HepG2 (cell line): ENCODE data around the gene TOM1L1. TPM values are rescaled to one million over a fixed set of nuclear protein-coding genes. Genes with fewer than 3 reads are reported as not detected.
A peak's percentile ranks its signal among the peaks of the same experiment; 100 is the strongest.

Experiments
- ATAC-seq: fragments of 200-7000 bp; cut with Tn5 transposase; 3 replicates; pipeline ENCODE4 v1.9.1; 2020; ENCODE audit warnings: mild to moderate bottlenecking, moderate library complexity
- BruUV-seq: library from RNA; stranded (reverse); fragments of 400-500 nt; replicated peaks from 2 replicates; lab custom pipeline; 2021; lab: Mats Ljungman, UMichigan
- CTCF ChIA-PET: fragments of 300-600 bp; formaldehyde crosslinking; extraction: SDS; loops from one replicate; lab custom pipeline; 2021; ENCODE audit warnings: low total read pairs, inconsistent platforms, low intra/inter-chr PET ratio; lab: Yijun Ruan, JAX
- POLR2A ChIA-PET: fragments of 350-600 bp; sonication (Branson Sonifier 250); formaldehyde crosslinking; loops from one replicate; lab custom pipeline; 2020; ENCODE audit warnings: antibody characterized with exemption, inconsistent platforms; lab: Yijun Ruan, JAX
- DNase-seq: peaks from one replicate; pipeline ENCODE4 v3.0.0-alpha.2; 2015; ENCODE audit warnings: low spot score
- FAIRE-seq: peaks from 3 replicates; lab custom pipeline; 2011; peaks lifted over from hg19 to GRCh38; lab: Jason Lieb, UNC
- H2AFZ ChIP-seq: one replicate; pipeline ENCODE4 v1.6.1; 2011; ENCODE audit warnings: low read length, inconsistent platforms
- H3K27ac ChIP-seq: fragments of 300-600 bp; 3 replicates; pipeline ENCODE4 v1.8.0; 2011; ENCODE audit warnings: mixed run types, mild to moderate bottlenecking, mixed read lengths, low read length, inconsistent platforms; ENCODE audit not compliant: insufficient read depth; ENCODE audit errors: extremely low read length
- H3K27me3 ChIP-seq, 2 experiments: fragments of 200-600 bp in 1 of 2; 2 replicates in 1 of 2; 3 replicates in 1 of 2; pipeline versions ENCODE4 v1.6.0 to v1.8.0; 2011; ENCODE audit warnings: low read length in 2 of 2, mild to moderate bottlenecking in 2 of 2, moderate library complexity in 2 of 2, inconsistent platforms in 1 of 2; ENCODE audit not compliant: insufficient read depth in 2 of 2, control insufficient read depth in 1 of 2
- H3K36me3 ChIP-seq, 2 experiments: fragments of 200-600 bp in 1 of 2; replicated peaks in 1 of 2; 2 replicates in 1 of 2; 3 replicates in 1 of 2; pipeline versions ENCODE4 v1.5.1 to v1.8.0; 2011; ENCODE audit warnings: low read length in 2 of 2, inconsistent platforms in 1 of 2; ENCODE audit not compliant: insufficient read depth in 2 of 2, control insufficient read depth in 1 of 2
- H3K4me1 ChIP-seq: 2 replicates; pipeline ENCODE4 v1.5.1; 2012; ENCODE audit warnings: low read length, inconsistent platforms; ENCODE audit not compliant: insufficient read depth
- H3K4me2 ChIP-seq: 2 replicates; pipeline ENCODE4 v1.6.0; 2011; ENCODE audit warnings: low read depth, low read length, inconsistent platforms
- H3K4me3 ChIP-seq, 3 experiments: fragments of 200-600 bp in 1 of 3; sonication (generic), shearing (Covaris generic) in 1 of 3; replicated peaks in 1 of 3; 2 replicates each; pipeline ENCODE4 v1.5.1; 2011 to 2016; ENCODE audit warnings: low read length in 3 of 3, inconsistent platforms in 2 of 3, low read depth in 2 of 3, mild to moderate bottlenecking in 2 of 3, control low read depth in 1 of 3, mixed read lengths in 1 of 3; ENCODE audit not compliant: insufficient read depth in 1 of 3
- H3K79me2 ChIP-seq: one replicate; pipeline ENCODE4 v1.6.1; 2011; ENCODE audit warnings: low read length, inconsistent platforms; ENCODE audit not compliant: insufficient read depth
- H3K9ac ChIP-seq: 2 replicates; pipeline ENCODE4 v1.6.0; 2011; ENCODE audit warnings: mild to moderate bottlenecking, low read depth, low read length, inconsistent platforms; ENCODE audit not compliant: insufficient read depth
- H3K9me3 ChIP-seq: 2 replicates; pipeline ENCODE4 v1.5.1; 2012; ENCODE audit warnings: mild to moderate bottlenecking, low read length
- H4K20me1 ChIP-seq: 2 replicates; pipeline ENCODE4 v1.6.0; 2011; ENCODE audit warnings: inconsistent platforms, mild to moderate bottlenecking, low read length, moderate library complexity; ENCODE audit not compliant: insufficient read depth
- CHD2 ChIP-seq: IDR thresholded peaks from 2 replicates; pipeline ENCODE4 v1.6.1; 2011; ENCODE audit warnings: low read depth, low read length, improper control_type of control experiment
- HDAC2 ChIP-seq: sonication (generic); formaldehyde crosslinking; IDR thresholded peaks from 2 replicates; pipeline ENCODE4 v1.4.0; 2020; ENCODE audit warnings: missing genetic modification reagents
- HNRNPUL1 ChIP-seq: fragments of 200-400 bp; formaldehyde crosslinking; IDR thresholded peaks from 2 replicates; pipeline ENCODE4 v1.6.1; 2017; ENCODE audit warnings: low read depth, mild to moderate bottlenecking, low read length, moderate library complexity
- PHB2 ChIP-seq: fragments of 450-650 bp; IDR thresholded peaks from 2 replicates; pipeline ENCODE4 v1.6.1; 2018; ENCODE audit not compliant: partially characterized antibody
- SAFB2 ChIP-seq: sonication (generic); formaldehyde crosslinking; IDR thresholded peaks from 2 replicates; pipeline ENCODE4 v1.5.1; 2020; ENCODE audit warnings: missing genetic modification reagents, low read depth, mild to moderate bottlenecking, borderline replicate concordance
- ZNF816 ChIP-seq: sonication (generic); formaldehyde crosslinking; IDR thresholded peaks from 2 replicates; pipeline ENCODE4 v1.8.0; 2022; ENCODE audit warnings: missing genetic modification reagents, mild to moderate bottlenecking, borderline replicate concordance
- WGBS: methylation state at CpG from one replicate; pipeline ENCODE4 v1.1.6; 2017; ENCODE audit warnings: low lambda C conversion rate; 5-methylcytosine and 5-hydroxymethylcytosine counted together
- in situ Hi-C: cut with HindIII; loops from 2 replicates; pipeline ENCODE4 v1.10.0; 2017; ENCODE audit warnings: low pct_unique_long_range_greater_than_20kb; ENCODE audit not compliant: extremely low pct_ligation_motif_present
- intact Hi-C: fragments of 100-400 bp; cut with micrococcal nuclease; formaldehyde crosslinking; loops from one replicate; pipeline ENCODE4 v1.10.0; 2022; ENCODE audit not compliant: unreplicated experiment
- polyA plus RNA-seq, 8 experiments: library from polyadenylated mRNA; depleted of rRNA in 3 of 8; stranded (reverse) in 7 of 8; unstranded in 1 of 8; fragments of >200 nt; fragmentation: Illumina TruSeq in 4 of 8; extraction: Trizol in 4 of 8; gene quantifications; 2 replicates each; pipeline versions ENCODE4 v1.2.1 to v1.2.3, GENCODE V29; 2011 to 2016; ENCODE audit warnings: low read depth in 4 of 8, missing spikeins in 1 of 8, mixed read lengths in 1 of 8; ENCODE audit not compliant: insufficient read depth in 1 of 8
- total RNA-seq, 5 experiments: library from RNA; depleted of rRNA; stranded (reverse); fragments of >200 nt; fragmentation: Illumina TruSeq; extraction: Trizol; gene quantifications; 2 replicates each; pipeline ENCODE4 v1.2.3, GENCODE V29; 2016; ENCODE audit warnings: low read depth in 1 of 5
- TF ChIP-seq, protein P1 (sequence below): sonication (generic); formaldehyde crosslinking; IDR thresholded peaks from 2 replicates; pipeline ENCODE4 v1.5.0; 2020; ENCODE audit warnings: missing genetic modification reagents
- TF ChIP-seq, protein P2 (sequence below): IDR thresholded peaks from 2 replicates; pipeline ENCODE4 v1.6.1; 2016
- TF ChIP-seq, protein P3 (sequence below): fragments of 450-650 bp; IDR thresholded peaks from 2 replicates; pipeline ENCODE4 v1.6.1; 2016
- TF ChIP-seq, protein P4 (sequence below): sonication (generic); formaldehyde crosslinking; IDR thresholded peaks from 2 replicates; pipeline ENCODE4 v1.4.0; 2020; ENCODE audit warnings: missing genetic modification reagents, borderline replicate concordance
- TF ChIP-seq, protein P5 (sequence below): sonication (generic); formaldehyde crosslinking; IDR thresholded peaks from 2 replicates; pipeline ENCODE4 v1.5.0; 2020; ENCODE audit warnings: missing genetic modification reagents

Gene TOM1L1
- total and polyA plus RNA-seq, 2 of the 13 experiments (the other 11 are each of a cell fraction or from before 2014, with no cell fraction given), result 45.3 to 51.3 TPM

DNA sequence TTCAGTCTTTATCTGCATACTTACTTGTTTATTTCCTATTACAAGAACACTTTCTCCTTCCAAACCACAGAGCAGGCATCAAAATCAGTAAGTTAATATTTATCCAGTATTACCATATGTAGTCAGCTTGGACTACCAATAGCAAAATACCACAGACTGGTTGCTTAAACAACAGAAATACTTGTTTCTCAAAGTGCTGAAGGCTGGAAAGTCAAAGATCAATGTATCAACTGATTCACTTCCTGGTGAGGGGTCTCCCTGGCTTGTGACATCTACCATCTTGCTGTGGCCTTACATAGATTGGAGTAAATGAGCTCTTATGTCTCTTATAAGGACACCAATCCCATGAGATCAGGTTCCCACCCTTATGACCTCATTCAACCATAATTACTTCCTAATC, 70.5 kb downstream of the TOM1L1 start (continued):
- TF ChIP-seq, protein P1, sequence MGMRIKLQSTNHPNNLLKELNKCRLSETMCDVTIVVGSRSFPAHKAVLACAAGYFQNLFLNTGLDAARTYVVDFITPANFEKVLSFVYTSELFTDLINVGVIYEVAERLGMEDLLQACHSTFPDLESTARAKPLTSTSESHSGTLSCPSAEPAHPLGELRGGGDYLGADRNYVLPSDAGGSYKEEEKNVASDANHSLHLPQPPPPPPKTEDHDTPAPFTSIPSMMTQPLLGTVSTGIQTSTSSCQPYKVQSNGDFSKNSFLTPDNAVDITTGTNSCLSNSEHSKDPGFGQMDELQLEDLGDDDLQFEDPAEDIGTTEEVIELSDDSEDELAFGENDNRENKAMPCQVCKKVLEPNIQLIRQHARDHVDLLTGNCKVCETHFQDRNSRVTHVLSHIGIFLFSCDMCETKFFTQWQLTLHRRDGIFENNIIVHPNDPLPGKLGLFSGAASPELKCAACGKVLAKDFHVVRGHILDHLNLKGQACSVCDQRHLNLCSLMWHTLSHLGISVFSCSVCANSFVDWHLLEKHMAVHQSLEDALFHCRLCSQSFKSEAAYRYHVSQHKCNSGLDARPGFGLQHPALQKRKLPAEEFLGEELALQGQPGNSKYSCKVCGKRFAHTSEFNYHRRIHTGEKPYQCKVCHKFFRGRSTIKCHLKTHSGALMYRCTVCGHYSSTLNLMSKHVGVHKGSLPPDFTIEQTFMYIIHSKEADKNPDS (CRISPR knock-in tag), result no peak
- no peak for TF ChIP-seq PHB2
- no peak for TF ChIP-seq CHD2

DNA sequence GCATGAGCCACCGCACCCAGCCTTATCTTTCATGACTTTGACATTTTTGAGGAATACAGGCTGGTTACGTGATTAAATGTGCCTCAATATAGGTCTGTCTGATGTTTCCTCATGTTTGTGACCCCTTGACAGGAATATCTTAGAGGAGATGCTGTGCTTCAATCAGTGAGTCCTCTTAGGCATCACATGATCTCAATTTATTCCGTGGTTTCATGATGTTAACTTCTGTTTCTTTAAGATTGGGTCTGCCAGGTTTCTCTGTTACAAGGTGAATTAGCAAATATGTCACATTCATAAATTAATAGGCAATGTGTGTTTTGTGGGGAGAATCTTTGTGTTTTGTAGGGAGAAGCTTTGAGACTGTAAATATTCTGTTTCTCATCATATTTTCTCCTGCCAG, 71.2 kb downstream of the TOM1L1 start:
- Histone ChIP-seq H3K4me3 (no peak overlapping the region), H3K79me2 (peaks cover 96% of the 10 kb centered on the region), H3K9me3 (no peaks in the 10 kb centered on the region), H2AFZ (no peak overlapping the region), H4K20me1 (peaks cover 4% of the 10 kb centered on the region), H3K4me1 (peaks cover 51% of the 10 kb centered on the region), H3K9ac (no peak overlapping the region), H3K27me3 (no peaks in the 10 kb centered on the region; a peak in 1 of 5 replicates), H3K4me2 (peak overlapping the region; percentile 52), H3K36me3 (no peaks in the 10 kb centered on the region), H3K27ac (peak overlapping the region; percentile 82)
- TF ChIP-seq, protein P2, sequence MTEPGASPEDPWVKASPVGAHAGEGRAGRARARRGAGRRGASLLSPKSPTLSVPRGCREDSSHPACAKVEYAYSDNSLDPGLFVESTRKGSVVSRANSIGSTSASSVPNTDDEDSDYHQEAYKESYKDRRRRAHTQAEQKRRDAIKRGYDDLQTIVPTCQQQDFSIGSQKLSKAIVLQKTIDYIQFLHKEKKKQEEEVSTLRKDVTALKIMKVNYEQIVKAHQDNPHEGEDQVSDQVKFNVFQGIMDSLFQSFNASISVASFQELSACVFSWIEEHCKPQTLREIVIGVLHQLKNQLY (CRISPR knock-in tag), result no peak
- TF ChIP-seq, protein P3, sequence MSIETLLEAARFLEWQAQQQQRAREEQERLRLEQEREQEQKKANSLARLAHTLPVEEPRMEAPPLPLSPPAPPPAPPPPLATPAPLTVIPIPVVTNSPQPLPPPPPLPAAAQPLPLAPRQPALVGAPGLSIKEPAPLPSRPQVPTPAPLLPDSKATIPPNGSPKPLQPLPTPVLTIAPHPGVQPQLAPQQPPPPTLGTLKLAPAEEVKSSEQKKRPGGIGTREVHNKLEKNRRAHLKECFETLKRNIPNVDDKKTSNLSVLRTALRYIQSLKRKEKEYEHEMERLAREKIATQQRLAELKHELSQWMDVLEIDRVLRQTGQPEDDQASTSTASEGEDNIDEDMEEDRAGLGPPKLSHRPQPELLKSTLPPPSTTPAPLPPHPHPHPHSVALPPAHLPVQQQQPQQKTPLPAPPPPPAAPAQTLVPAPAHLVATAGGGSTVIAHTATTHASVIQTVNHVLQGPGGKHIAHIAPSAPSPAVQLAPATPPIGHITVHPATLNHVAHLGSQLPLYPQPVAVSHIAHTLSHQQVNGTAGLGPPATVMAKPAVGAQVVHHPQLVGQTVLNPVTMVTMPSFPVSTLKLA, result no peak
- TF ChIP-seq, protein P4, sequence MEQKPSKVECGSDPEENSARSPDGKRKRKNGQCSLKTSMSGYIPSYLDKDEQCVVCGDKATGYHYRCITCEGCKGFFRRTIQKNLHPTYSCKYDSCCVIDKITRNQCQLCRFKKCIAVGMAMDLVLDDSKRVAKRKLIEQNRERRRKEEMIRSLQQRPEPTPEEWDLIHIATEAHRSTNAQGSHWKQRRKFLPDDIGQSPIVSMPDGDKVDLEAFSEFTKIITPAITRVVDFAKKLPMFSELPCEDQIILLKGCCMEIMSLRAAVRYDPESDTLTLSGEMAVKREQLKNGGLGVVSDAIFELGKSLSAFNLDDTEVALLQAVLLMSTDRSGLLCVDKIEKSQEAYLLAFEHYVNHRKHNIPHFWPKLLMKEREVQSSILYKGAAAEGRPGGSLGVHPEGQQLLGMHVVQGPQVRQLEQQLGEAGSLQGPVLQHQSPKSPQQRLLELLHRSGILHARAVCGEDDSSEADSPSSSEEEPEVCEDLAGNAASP (CRISPR knock-in tag), result no peak
- TF ChIP-seq HNRNPUL1 (no peak), PHB2 (no peak), ZNF816 (no peak), HDAC2 (CRISPR knock-in tag) (no peak), SAFB2 (no peak)
- TF ChIP-seq, protein P5, sequence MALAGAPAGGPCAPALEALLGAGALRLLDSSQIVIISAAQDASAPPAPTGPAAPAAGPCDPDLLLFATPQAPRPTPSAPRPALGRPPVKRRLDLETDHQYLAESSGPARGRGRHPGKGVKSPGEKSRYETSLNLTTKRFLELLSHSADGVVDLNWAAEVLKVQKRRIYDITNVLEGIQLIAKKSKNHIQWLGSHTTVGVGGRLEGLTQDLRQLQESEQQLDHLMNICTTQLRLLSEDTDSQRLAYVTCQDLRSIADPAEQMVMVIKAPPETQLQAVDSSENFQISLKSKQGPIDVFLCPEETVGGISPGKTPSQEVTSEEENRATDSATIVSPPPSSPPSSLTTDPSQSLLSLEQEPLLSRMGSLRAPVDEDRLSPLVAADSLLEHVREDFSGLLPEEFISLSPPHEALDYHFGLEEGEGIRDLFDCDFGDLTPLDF (CRISPR knock-in tag), result no peak
- FAIRE-seq (no peak), DNase-seq (no peak), ATAC-seq (no peak)
- in situ Hi-C loops (no loop called here), intact Hi-C loops (no loop called here)
- WGBS, result 95% methylated on average over 3 of the region's 3 CpGs
- ChIA-PET POLR2A (no interaction called here), CTCF (no interaction called here)
- BruUV-seq, result no TSS peak
